Measurements from ENCODE around the gene PPM1H.
"Not testable (repeated sequence)": the region's sequence is repeated elsewhere in the genome, so short reads cannot be mapped to it uniquely, and the experiment has no call there.

PPM1H gene

GRCh38 chr12:62907561-62907960 lies 27.4 kb downstream of the PPM1H start:
- no peak for DNase-seq

GRCh38 chr12:62907078-62907477 lies 27.9 kb downstream of the PPM1H start:
- DNase-seq: no peak

GRCh38 chr12:62903151-62903550 lies 31.8 kb downstream of the PPM1H start:
- DNase-seq: no peak

GRCh38 chr12:62900686-62901272 lies 34.2 kb downstream of the PPM1H start:
- no peak for DNase-seq

GRCh38 chr12:62899568-62900390 lies 35.2 kb downstream of the PPM1H start:
- no peak for DNase-seq

- DNase-seq: no peak
These were observed 36.4 kb downstream of the PPM1H start for GRCh38 chr12:62898526-62898925.

- no peak for DNase-seq
These were observed 39.5 kb downstream of the PPM1H start for GRCh38 chr12:62895351-62895877.

- DNase-seq: no peak
These were observed 41.7 kb downstream of the PPM1H start for GRCh38 chr12:62893276-62893675.

- DNase-seq: no peak
These were observed 43.0 kb downstream of the PPM1H start for GRCh38 chr12:62891805-62892549.

- DNase-seq: no peak
These were observed 46.4 kb downstream of the PPM1H start for GRCh38 chr12:62888454-62889110.

GRCh38 chr12:62886796-62887195 lies 48.2 kb downstream of the PPM1H start:
- no peak for DNase-seq

- DNase-seq: no peak
These were observed 49.7 kb downstream of the PPM1H start for GRCh38 chr12:62885242-62885641.

GRCh38 chr12:62884832-62885231 lies 50.1 kb downstream of the PPM1H start:
- DNase-seq: not testable (repeated sequence)

- no peak for DNase-seq
These were observed 52.3 kb downstream of the PPM1H start for GRCh38 chr12:62882696-62883095.

- DNase-seq: no peak
These were observed 52.8 kb downstream of the PPM1H start for GRCh38 chr12:62882140-62882539.

- no peak for DNase-seq
These were observed 55.3 kb downstream of the PPM1H start for GRCh38 chr12:62879691-62880090.

- not testable (repeated sequence) for DNase-seq
These were observed 55.7 kb downstream of the PPM1H start for GRCh38 chr12:62879228-62879627.

- DNase-seq: no peak
These were observed 56.7 kb downstream of the PPM1H start for GRCh38 chr12:62878211-62878610.

GRCh38 chr12:62876938-62877548 lies 57.9 kb downstream of the PPM1H start:
- no peak for DNase-seq

GRCh38 chr12:62873826-62874448 lies 61.0 kb downstream of the PPM1H start:
- DNase-seq: no peak

- no peak for DNase-seq
These were observed 61.7 kb downstream of the PPM1H start for GRCh38 chr12:62873116-62873825.
